ENCODE measurements around the gene PROSER1. TPM values are rescaled to one million over a fixed set of nuclear protein-coding genes. Genes with fewer than 3 reads are reported as not detected.

The PROSER1 gene
- total and polyA plus RNA-seq, 10 donors = 12.8 to 52.2 (median 35.4) TPM

GRCh38 chr13:39035204-39035603 is 2.7 kb downstream of the PROSER1 start:
- Histone ChIP-seq H3K27ac (no peak overlapping the region), H3K4me3 (peak overlapping the region in 6 of 8 donors; percentile 90 to 98 (median 93)), H3K9me3 (no peaks in the 10 kb centered on the region), H3K4me1 (peaks cover 29 to 81% (median 56%) of the 10 kb centered on the region in 6 donors), H3K27me3 (replicated peaks in 1 of 7) (no peaks in the 10 kb centered on the region), H3K36me3 (peaks cover 0 to 23% (median 3%) of the 10 kb centered on the region in 6 donors)
- intact Hi-C loops (cut with DNase I; ENCODE audit: low total_unique reads) = no loop called here
- 65 to 82% (median 79%) methylated on average over 2 of the region's 2 CpGs for WGBS, 5 donors
- DNase-seq = no peak
- TF ChIP-seq, protein P1, sequence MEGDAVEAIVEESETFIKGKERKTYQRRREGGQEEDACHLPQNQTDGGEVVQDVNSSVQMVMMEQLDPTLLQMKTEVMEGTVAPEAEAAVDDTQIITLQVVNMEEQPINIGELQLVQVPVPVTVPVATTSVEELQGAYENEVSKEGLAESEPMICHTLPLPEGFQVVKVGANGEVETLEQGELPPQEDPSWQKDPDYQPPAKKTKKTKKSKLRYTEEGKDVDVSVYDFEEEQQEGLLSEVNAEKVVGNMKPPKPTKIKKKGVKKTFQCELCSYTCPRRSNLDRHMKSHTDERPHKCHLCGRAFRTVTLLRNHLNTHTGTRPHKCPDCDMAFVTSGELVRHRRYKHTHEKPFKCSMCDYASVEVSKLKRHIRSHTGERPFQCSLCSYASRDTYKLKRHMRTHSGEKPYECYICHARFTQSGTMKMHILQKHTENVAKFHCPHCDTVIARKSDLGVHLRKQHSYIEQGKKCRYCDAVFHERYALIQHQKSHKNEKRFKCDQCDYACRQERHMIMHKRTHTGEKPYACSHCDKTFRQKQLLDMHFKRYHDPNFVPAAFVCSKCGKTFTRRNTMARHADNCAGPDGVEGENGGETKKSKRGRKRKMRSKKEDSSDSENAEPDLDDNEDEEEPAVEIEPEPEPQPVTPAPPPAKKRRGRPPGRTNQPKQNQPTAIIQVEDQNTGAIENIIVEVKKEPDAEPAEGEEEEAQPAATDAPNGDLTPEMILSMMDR (IDR thresholded peaks at IDR 0.05 in 8 of 11, conservative IDR thresholded peaks at IDR 0.05 in 3 of 11) = no peak
- TF ChIP-seq POLR2AphosphoS5 (IDR thresholded peaks at IDR 0.05) = no peak
- no peak for TF ChIP-seq POLR2A (IDR thresholded peaks at IDR 0.05)

DNA sequence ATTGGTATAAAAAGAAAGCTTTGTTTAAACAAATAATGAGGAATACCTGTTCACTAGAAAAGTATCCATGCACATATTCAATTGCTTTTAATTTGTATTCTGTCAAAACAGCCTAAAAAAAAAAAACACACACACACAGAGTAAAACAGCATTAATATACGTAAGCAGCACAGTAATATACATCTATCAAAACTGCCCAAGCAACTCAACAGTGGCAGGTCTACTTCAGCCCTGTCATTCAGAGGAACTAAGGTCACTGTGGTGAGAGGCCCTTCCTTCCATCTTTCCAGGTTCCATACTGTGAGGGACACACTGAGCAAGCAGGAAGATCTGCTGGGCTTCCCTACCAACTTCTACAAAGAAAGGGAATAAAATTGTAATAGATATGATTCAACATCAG is 3.8 kb downstream of the PROSER1 start:
- Histone ChIP-seq H3K27me3 (replicated peaks in 1 of 7) (no peaks in the 10 kb centered on the region), H3K9me3 (no peaks in the 10 kb centered on the region), H3K4me1 (peaks cover 19 to 70% (median 45%) of the 10 kb centered on the region in 6 donors), H3K36me3 (peaks cover 0 to 34% (median 4%) of the 10 kb centered on the region in 6 donors), H3K4me3 (no peak overlapping the region), H3K27ac (no peak overlapping the region)
- intact Hi-C loops (cut with DNase I; ENCODE audit: low total_unique reads) = no loop called here
- no peak for DNase-seq
- 81 to 95% (median 84%) methylated on average over 1 of the region's 1 CpG for WGBS, 5 donors
- TF ChIP-seq, protein P1 (IDR thresholded peaks at IDR 0.05 in 8 of 11, conservative IDR thresholded peaks at IDR 0.05 in 3 of 11) = no peak
- TF ChIP-seq POLR2AphosphoS5 (IDR thresholded peaks at IDR 0.05) (no peak), POLR2A (IDR thresholded peaks at IDR 0.05) (no peak)

GRCh38 chr13:39032150-39032549 is 5.7 kb downstream of the PROSER1 start:
- Histone ChIP-seq H3K36me3 (peaks cover 0 to 53% (median 19%) of the 10 kb centered on the region in 6 donors), H3K27ac (no peak overlapping the region), H3K9me3 (no peaks in the 10 kb centered on the region), H3K4me3 (no peak overlapping the region), H3K27me3 (replicated peaks in 1 of 7) (no peaks in the 10 kb centered on the region), H3K4me1 (peaks cover 15 to 62% (median 40%) of the 10 kb centered on the region in 6 donors)
- TF ChIP-seq, protein P1 (IDR thresholded peaks at IDR 0.05 in 8 of 11, conservative IDR thresholded peaks at IDR 0.05 in 3 of 11) = no peak
- TF ChIP-seq POLR2AphosphoS5 (IDR thresholded peaks at IDR 0.05) = no peak
- TF ChIP-seq POLR2A (IDR thresholded peaks at IDR 0.05) = no peak
- intact Hi-C loops (cut with DNase I; ENCODE audit: low total_unique reads) = no loop called here
- DNase-seq = no peak
- WGBS, 5 donors = 93 to 100% (median 98%) methylated on average over 1 of the region's 1 CpG

- Histone ChIP-seq H3K4me3 (no peak overlapping the region), H3K4me1 (no peaks in the 10 kb centered on the region), H3K27ac (no peak overlapping the region), H3K27me3 (replicated peaks in 1 of 7) (no peaks in the 10 kb centered on the region), H3K9me3 (no peaks in the 10 kb centered on the region), H3K36me3 (peaks cover 0 to 100% (median 76%) of the 10 kb centered on the region in 6 donors)
- 88 to 97% (median 92%) methylated on average over 2 of the region's 2 CpGs for WGBS, 5 donors
- no peak for TF ChIP-seq POLR2A (IDR thresholded peaks at IDR 0.05)
- intact Hi-C loops (cut with DNase I; ENCODE audit: low total_unique reads) = no loop called here
- no peak for DNase-seq
These were observed 12.5 kb downstream of the PROSER1 start for GRCh38 chr13:39025433-39025839.

GRCh38 chr13:39023761-39024160 is 14.1 kb downstream of the PROSER1 start:
- no peaks in the 10 kb centered on the region for H3K4me1 ChIP-seq
- no peak overlapping the region for H3K27ac ChIP-seq
- intact Hi-C loops (cut with DNase I; ENCODE audit: low total_unique reads) = no loop called here
- no peaks in the 10 kb centered on the region for H3K9me3 ChIP-seq
- peaks cover 0 to 100% (median 79%) of the 10 kb centered on the region in 6 donors for H3K36me3 ChIP-seq
- H3K27me3 ChIP-seq (replicated peaks in 1 of 7) = no peaks in the 10 kb centered on the region
- DNase-seq = no peak
- TF ChIP-seq POLR2A (IDR thresholded peaks at IDR 0.05) (no peak), POLR2AphosphoS5 (IDR thresholded peaks at IDR 0.05) (no peak)
- TF ChIP-seq, protein P1 (IDR thresholded peaks at IDR 0.05 in 8 of 11, conservative IDR thresholded peaks at IDR 0.05 in 3 of 11) = no peak
- no peak overlapping the region for H3K4me3 ChIP-seq

All from spleen (tissue), 11 donors.